Activated naive CD8-positive, alpha-beta T cell treated with anti-CD3 and anti-CD28 coated beads for 36 hours (primary cell): ENCODE measurements around the gene TIMM22. TPM values are rescaled to one million over a fixed set of nuclear protein-coding genes. Genes with fewer than 3 reads are reported as not detected.
A peak's percentile ranks its signal among the peaks of the same experiment; 100 is the strongest.
"Not testable (repeated sequence)": the region's sequence is repeated elsewhere in the genome, so short reads cannot be mapped to it uniquely, and the experiment has no call there.

ENCODE experiments used
- DNase-seq: peaks from one replicate; pipeline ENCODE4 v3.0.0; 2021
- H3K27ac Mint-ChIP-seq: one replicate; pipeline ENCODE4 v1.8.0; 2022; ENCODE audit warnings: mild to moderate bottlenecking, moderate library complexity, mixed read lengths
- H3K27me3 Mint-ChIP-seq: one replicate; pipeline ENCODE4 v1.8.0; 2022; ENCODE audit warnings: mild to moderate bottlenecking, mixed read lengths
- H3K36me3 Mint-ChIP-seq: one replicate; pipeline ENCODE4 v1.8.0; 2021; ENCODE audit warnings: mild to moderate bottlenecking, mixed read lengths
- H3K4me1 Mint-ChIP-seq: one replicate; pipeline ENCODE4 v1.8.0; 2021; ENCODE audit warnings: mixed read lengths
- H3K4me3 Mint-ChIP-seq: one replicate; pipeline ENCODE4 v1.8.0; 2022; ENCODE audit warnings: mild to moderate bottlenecking, moderate library complexity, mixed read lengths
- H3K9me3 Mint-ChIP-seq: one replicate; pipeline ENCODE4 v1.8.0; 2022; ENCODE audit warnings: mixed read lengths
- total RNA-seq, 2 experiments: library from RNA; stranded (reverse); gene quantifications; one replicate each; pipeline ENCODE4 v1.2.3, GENCODE V29; 2021

The TIMM22 gene
- total RNA-seq, 2 experiments from 2014 or later: 15.4 to 16.9 TPM

- no peak for DNase-seq
- no peaks in the 10 kb centered on the region for H3K36me3 Mint-ChIP-seq
- H3K4me3 Mint-ChIP-seq: no peak overlapping the region
- H3K27me3 Mint-ChIP-seq: peaks cover 52% of the 10 kb centered on the region
- H3K9me3 Mint-ChIP-seq: no peaks in the 10 kb centered on the region
- H3K27ac Mint-ChIP-seq: no peak overlapping the region
- H3K4me1 Mint-ChIP-seq: peaks cover 3% of the 10 kb centered on the region
These were observed 31.5 kb upstream of the TIMM22 start for GRCh38 chr17:965311-965989.

- H3K4me3 Mint-ChIP-seq: no peak overlapping the region
- H3K27ac Mint-ChIP-seq: no peak overlapping the region
- H3K27me3 Mint-ChIP-seq: peaks cover 65% of the 10 kb centered on the region
- H3K4me1 Mint-ChIP-seq: peaks cover 3% of the 10 kb centered on the region
- DNase-seq: no peak
- no peaks in the 10 kb centered on the region for H3K9me3 Mint-ChIP-seq
- H3K36me3 Mint-ChIP-seq: no peaks in the 10 kb centered on the region
These were observed 29.8 kb upstream of the TIMM22 start for GRCh38 chr17:967122-967521.

- H3K4me3 Mint-ChIP-seq: no peak overlapping the region
- DNase-seq: no peak
- H3K27me3 Mint-ChIP-seq: peaks cover 72% of the 10 kb centered on the region
- no peaks in the 10 kb centered on the region for H3K36me3 Mint-ChIP-seq
- H3K27ac Mint-ChIP-seq: no peak overlapping the region
- H3K4me1 Mint-ChIP-seq: peaks cover 3% of the 10 kb centered on the region
- H3K9me3 Mint-ChIP-seq: no peaks in the 10 kb centered on the region
These were observed 27.9 kb upstream of the TIMM22 start for GRCh38 chr17:968812-969730.

- H3K4me3 Mint-ChIP-seq: peak overlapping the region; percentile 39
- H3K4me1 Mint-ChIP-seq: peaks cover 3% of the 10 kb centered on the region
- no peaks in the 10 kb centered on the region for H3K9me3 Mint-ChIP-seq
- H3K27ac Mint-ChIP-seq: no peak overlapping the region
- DNase-seq: no peak
- H3K27me3 Mint-ChIP-seq: peaks cover 72% of the 10 kb centered on the region
- no peaks in the 10 kb centered on the region for H3K36me3 Mint-ChIP-seq
These were observed 27.0 kb upstream of the TIMM22 start for GRCh38 chr17:969811-970355.

- peaks cover 3% of the 10 kb centered on the region for H3K4me1 Mint-ChIP-seq
- peaks cover 72% of the 10 kb centered on the region for H3K27me3 Mint-ChIP-seq
- no peaks in the 10 kb centered on the region for H3K36me3 Mint-ChIP-seq
- no peak overlapping the region for H3K27ac Mint-ChIP-seq
- no peak overlapping the region for H3K4me3 Mint-ChIP-seq
- H3K9me3 Mint-ChIP-seq: no peaks in the 10 kb centered on the region
- DNase-seq: no peak
These were observed 26.6 kb upstream of the TIMM22 start for GRCh38 chr17:970364-970763.

- not testable (repeated sequence) for H3K9me3 Mint-ChIP-seq, DNase-seq, H3K4me3 Mint-ChIP-seq, H3K4me1 Mint-ChIP-seq, H3K36me3 Mint-ChIP-seq, H3K27ac Mint-ChIP-seq
- H3K27me3 Mint-ChIP-seq: peaks cover 84% of the 10 kb centered on the region
These were observed 25.1 kb upstream of the TIMM22 start for GRCh38 chr17:971861-972260.

- H3K27ac Mint-ChIP-seq: no peak overlapping the region
- H3K36me3 Mint-ChIP-seq: no peaks in the 10 kb centered on the region
- H3K27me3 Mint-ChIP-seq: peaks cover 88% of the 10 kb centered on the region
- H3K9me3 Mint-ChIP-seq: no peaks in the 10 kb centered on the region
- DNase-seq: no peak
- H3K4me3 Mint-ChIP-seq: no peak overlapping the region
- H3K4me1 Mint-ChIP-seq: peaks cover 4% of the 10 kb centered on the region
These were observed 23.9 kb upstream of the TIMM22 start for GRCh38 chr17:973053-973452.

GRCh38 chr17:974778-975177 is 22.2 kb upstream of the TIMM22 start:
- not testable (repeated sequence) for H3K27ac Mint-ChIP-seq, DNase-seq, H3K4me1 Mint-ChIP-seq, H3K9me3 Mint-ChIP-seq, H3K4me3 Mint-ChIP-seq, H3K36me3 Mint-ChIP-seq
- H3K27me3 Mint-ChIP-seq: peaks cover 76% of the 10 kb centered on the region

- DNase-seq: no peak
- peaks cover 69% of the 10 kb centered on the region for H3K27me3 Mint-ChIP-seq
- no peaks in the 10 kb centered on the region for H3K9me3 Mint-ChIP-seq
- H3K4me3 Mint-ChIP-seq: no peak overlapping the region
- no peak overlapping the region for H3K27ac Mint-ChIP-seq
- no peaks in the 10 kb centered on the region for H3K36me3 Mint-ChIP-seq
- peaks cover 10% of the 10 kb centered on the region for H3K4me1 Mint-ChIP-seq
These were observed 21.5 kb upstream of the TIMM22 start for GRCh38 chr17:975371-975915.

GRCh38 chr17:976312-976711 is 20.6 kb upstream of the TIMM22 start:
- Mint-ChIP-seq H3K4me1 (peaks cover 12% of the 10 kb centered on the region), H3K27ac (no peak overlapping the region), H3K27me3 (peaks cover 60% of the 10 kb centered on the region)

GRCh38 chr17:977166-977565 is 19.8 kb upstream of the TIMM22 start:
- H3K4me1 Mint-ChIP-seq: peaks cover 12% of the 10 kb centered on the region
- H3K4me3 Mint-ChIP-seq: no peak overlapping the region
- H3K36me3 Mint-ChIP-seq: no peaks in the 10 kb centered on the region
- no peak overlapping the region for H3K27ac Mint-ChIP-seq
- DNase-seq: no peak
- H3K9me3 Mint-ChIP-seq: no peaks in the 10 kb centered on the region
- peaks cover 52% of the 10 kb centered on the region for H3K27me3 Mint-ChIP-seq

More at GRCh38 chr17:976312-976711, 20.6 kb upstream of the TIMM22 start:
- Mint-ChIP-seq H3K36me3 (no peaks in the 10 kb centered on the region), H3K9me3 (no peaks in the 10 kb centered on the region), H3K4me3 (no peak overlapping the region)
- no peak for DNase-seq

- DNase-seq: no peak
- Mint-ChIP-seq H3K4me1 (peaks cover 12% of the 10 kb centered on the region), H3K36me3 (no peaks in the 10 kb centered on the region), H3K27ac (no peak overlapping the region), H3K4me3 (peak overlapping the region; percentile 60), H3K9me3 (no peaks in the 10 kb centered on the region), H3K27me3 (peaks cover 44% of the 10 kb centered on the region)
These were observed 18.5 kb upstream of the TIMM22 start for GRCh38 chr17:978103-979093.

- H3K4me1 Mint-ChIP-seq: peaks cover 12% of the 10 kb centered on the region
- no peaks in the 10 kb centered on the region for H3K9me3 Mint-ChIP-seq
- no peak overlapping the region for H3K4me3 Mint-ChIP-seq
- H3K36me3 Mint-ChIP-seq: no peaks in the 10 kb centered on the region
- DNase-seq: no peak
- H3K27ac Mint-ChIP-seq: no peak overlapping the region
- H3K27me3 Mint-ChIP-seq: peaks cover 42% of the 10 kb centered on the region
These were observed 17.8 kb upstream of the TIMM22 start for GRCh38 chr17:979212-979538.
